ENCODE results near the gene ENSA. TPM values are rescaled to one million over a fixed set of nuclear protein-coding genes. Genes with fewer than 3 reads are reported as not detected.

The ENSA gene, protein sequence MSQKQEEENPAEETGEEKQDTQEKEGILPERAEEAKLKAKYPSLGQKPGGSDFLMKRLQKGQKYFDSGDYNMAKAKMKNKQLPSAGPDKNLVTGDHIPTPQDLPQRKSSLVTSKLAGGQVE
- total RNA-seq: 112 TPM

DNA sequence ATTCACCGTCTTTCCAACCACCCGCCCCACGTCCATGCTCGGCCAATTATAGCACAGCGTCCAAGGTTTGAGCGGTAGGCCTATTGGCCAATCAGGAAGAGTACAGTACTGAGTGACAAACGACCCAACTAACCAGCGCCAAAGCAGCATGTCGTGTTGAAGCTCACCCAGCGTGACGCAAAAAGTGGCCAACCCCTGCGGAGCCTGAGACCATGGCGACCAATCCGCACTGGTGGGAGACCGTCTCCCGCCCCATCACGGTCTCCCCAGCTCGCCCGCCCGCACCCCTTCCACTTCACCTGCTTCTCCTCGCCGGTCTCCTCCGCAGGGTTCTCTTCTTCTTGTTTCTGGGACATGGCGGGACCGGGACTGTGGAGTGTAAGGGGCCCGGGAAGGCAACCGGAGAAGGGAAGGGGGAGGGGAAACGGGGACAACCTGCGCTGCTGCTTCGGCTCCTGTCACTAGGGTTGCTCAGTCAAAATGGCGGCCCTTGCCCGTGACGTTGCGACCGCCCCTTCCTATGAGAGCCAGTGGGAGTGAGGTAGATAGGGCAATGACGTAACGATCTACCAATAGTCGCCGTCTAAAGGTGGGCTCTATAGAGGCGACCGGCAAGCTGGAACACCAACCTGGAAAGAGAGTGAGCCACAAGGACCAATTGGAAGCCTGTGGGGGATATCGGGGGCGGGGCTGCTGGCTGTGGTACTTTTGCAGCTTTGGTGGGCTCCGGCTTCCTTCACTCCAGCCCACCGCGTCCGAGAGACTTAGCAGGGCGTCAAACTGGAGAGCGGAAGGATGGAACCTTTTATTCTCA is at the start of gene ENSA:
TSS of gene ENSA (minus strand) at position 498 of the 814 bp plus-strand sequence. CDS start at position 356, 142 bp downstream.

DNA sequence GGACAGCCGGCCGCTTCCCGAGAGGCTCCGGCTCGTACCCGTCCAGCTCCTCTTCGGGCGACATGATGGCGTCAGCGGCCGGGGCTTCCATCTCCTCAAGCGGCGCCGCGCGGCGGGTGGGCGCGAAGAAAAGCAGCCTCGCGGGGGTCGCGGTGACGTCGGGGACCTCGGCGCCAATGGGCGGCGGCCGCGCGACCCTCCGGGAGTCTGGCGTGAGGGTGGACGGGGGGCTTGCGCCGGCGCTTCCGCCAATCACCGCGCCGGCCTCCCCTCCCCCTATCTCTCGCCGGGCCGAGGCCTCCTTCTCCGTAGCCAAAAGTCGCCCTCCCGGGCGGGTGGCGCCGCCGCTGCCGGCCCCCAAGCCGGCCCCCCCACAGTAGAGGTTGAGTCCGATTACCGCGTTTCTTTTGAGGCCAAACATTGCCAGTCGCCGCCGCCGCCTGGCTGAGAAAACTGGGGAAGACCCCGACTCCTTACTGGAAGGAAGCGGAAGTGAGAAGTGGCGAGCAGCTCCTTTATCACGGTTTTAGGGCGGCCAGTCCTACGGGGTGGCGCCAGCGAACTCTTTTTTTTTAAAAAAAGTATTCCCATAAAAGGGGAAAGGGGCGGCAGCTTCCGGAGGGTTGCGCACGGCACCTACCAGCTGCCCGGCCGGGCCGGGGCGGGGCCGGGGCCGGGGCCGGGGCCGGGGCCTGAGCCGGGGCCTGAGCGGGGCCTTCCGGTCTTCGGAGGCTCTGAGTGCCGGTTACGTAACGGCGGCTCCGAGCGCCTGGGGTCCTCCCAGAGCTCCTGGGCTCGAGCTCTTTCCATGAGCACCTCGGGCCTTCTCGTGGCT is 50.1 kb downstream of the ENSA start, which contains the start of gene MCL1:
TSS of gene MCL1 (minus strand) at position 501 of the 835 bp plus-strand sequence. CDS start at position 421, 80 bp downstream.

Other genes with a start within 250 kb of the ENSA start
- 24.4 TPM for gene TARS2, start 142.2 kb downstream of the ENSA start, total RNA-seq
- gene ECM1, start 121.5 kb downstream of the ENSA start, total RNA-seq: 2.1 TPM
- gene FALEC, start 113.9 kb downstream of the ENSA start, total RNA-seq: not detected
- 53.7 TPM for gene ADAMTSL4, start 80.2 kb downstream of the ENSA start, total RNA-seq
- 189 TPM for gene MCL1, start 50.0 kb downstream of the ENSA start, total RNA-seq
- gene GOLPH3L, start 67.5 kb upstream of the ENSA start, total RNA-seq: 19.2 TPM
- 1.2 TPM for gene HORMAD1, start 91.3 kb upstream of the ENSA start, total RNA-seq
- gene CTSS, start 136.2 kb upstream of the ENSA start, total RNA-seq: 15.2 TPM
- 83.6 TPM for gene CTSK, start 178.6 kb upstream of the ENSA start, total RNA-seq
- 64.4 TPM for gene ARNT, start 247.0 kb upstream of the ENSA start, total RNA-seq

All from camera-type eye (tissue), 1 donor.